HFF-Myc (cell line): ENCODE results near the gene TNIK.

Source experiments
- DNase-seq: peaks from one replicate; pipeline ENCODE4 v3.0.0-alpha.2; 2011; ENCODE audit warnings: low read depth; ENCODE audit errors: extremely low read depth
- H3K4me3 ChIP-seq: replicated peaks from 2 replicates; pipeline ENCODE4 v1.5.1; 2011; ENCODE audit warnings: low read depth, mild to moderate bottlenecking, control low read depth, low read length
- CTCF ChIP-seq: IDR thresholded peaks from 2 replicates; pipeline ENCODE4 v1.5.1; 2012; ENCODE audit warnings: mild to moderate bottlenecking, low read depth, low read length, control low read depth; ENCODE audit errors: missing control alignments

TNIK gene

GRCh38 chr3:171362575-171362974 lies 97.6 kb downstream of the TNIK start:
- TF ChIP-seq CTCF: no peak
- no peak overlapping the region for H3K4me3 ChIP-seq
- DNase-seq: no peak

GRCh38 chr3:171358881-171359198 lies 101.4 kb downstream of the TNIK start:
- TF ChIP-seq CTCF: no peak
- H3K4me3 ChIP-seq: no peak overlapping the region
- DNase-seq: no peak

- no peak for DNase-seq
- H3K4me3 ChIP-seq: no peak overlapping the region
- TF ChIP-seq CTCF: no peak
Measured at GRCh38 chr3:171358181-171358880, 101.9 kb downstream of the TNIK start.

GRCh38 chr3:171357721-171358120 lies 102.5 kb downstream of the TNIK start:
- DNase-seq: no peak
- TF ChIP-seq CTCF: no peak
- H3K4me3 ChIP-seq: no peak overlapping the region

GRCh38 chr3:171356251-171356650 lies 104.0 kb downstream of the TNIK start:
- no peak for DNase-seq
- no peak overlapping the region for H3K4me3 ChIP-seq
- no peak for TF ChIP-seq CTCF

- no peak for DNase-seq
- no peak overlapping the region for H3K4me3 ChIP-seq
- TF ChIP-seq CTCF: no peak
Measured at GRCh38 chr3:171354706-171355582, 105.3 kb downstream of the TNIK start.
